Kidney (tissue), 14 donors: ENCODE measurements around the gene SMG6. TPM values are rescaled to one million over a fixed set of nuclear protein-coding genes. Genes with fewer than 3 reads are reported as not detected.
"Not testable (repeated sequence)": the region's sequence is repeated elsewhere in the genome, so short reads cannot be mapped to it uniquely, and the experiment has no call there.

Experiments
- DNase-seq, 5 donors: peaks; one replicate each; pipeline ENCODE4 v3.0.0-alpha.2; 2013 to 2020
- FAIRE-seq: peaks from 2 replicates; lab custom pipeline; 2012; peaks lifted over from hg19 to GRCh38; lab: Jason Lieb, UNC
- H3K27ac ChIP-seq, 2 donors: one replicate each; pipeline ENCODE4 v1.7.0; 2013; ENCODE audit warnings: low read depth in 2 of 2, low read length in 2 of 2, inconsistent platforms in 1 of 2
- H3K27me3 ChIP-seq: one replicate; pipeline ENCODE4 v1.7.1; 2013; ENCODE audit warnings: low read length, inconsistent platforms; ENCODE audit not compliant: control insufficient read depth, insufficient read depth
- H3K36me3 ChIP-seq, 3 donors: one replicate each; pipeline versions ENCODE4 v1.7.0 to v1.7.1; 2013; ENCODE audit warnings: low read length in 3 of 3, control low read depth in 1 of 3, inconsistent platforms in 1 of 3; ENCODE audit not compliant: insufficient read depth in 3 of 3, control insufficient read depth in 2 of 3
- H3K4me1 ChIP-seq, 3 donors: one replicate each; pipeline versions ENCODE4 v1.7.0 to v1.7.1; 2013; ENCODE audit warnings: low read length in 3 of 3, inconsistent platforms in 1 of 3, low read depth in 1 of 3; ENCODE audit not compliant: control insufficient read depth in 2 of 3, insufficient read depth in 2 of 3
- H3K4me3 ChIP-seq, 3 donors: one replicate each; pipeline versions ENCODE4 v1.7.0 to v1.8.1; 2013; ENCODE audit warnings: low read length in 3 of 3, control low read depth in 1 of 3, inconsistent platforms in 1 of 3
- H3K9ac ChIP-seq, 3 donors: one replicate each; pipeline versions ENCODE4 v1.7.0 to v1.7.1; 2013; ENCODE audit warnings: low read length in 3 of 3, control low read depth in 1 of 3, inconsistent platforms in 1 of 3
- H3K9me3 ChIP-seq, 3 donors: one replicate each; pipeline versions ENCODE4 v1.7.0 to v1.7.1; 2013; ENCODE audit warnings: low read length in 3 of 3, control low read depth in 1 of 3, inconsistent platforms in 1 of 3; ENCODE audit not compliant: control insufficient read depth in 2 of 3, insufficient read depth in 1 of 3
- intact Hi-C: fragments of 100-400 bp; cut with DNase I; formaldehyde crosslinking; loops from one replicate; pipeline ENCODE4 v1.11.1; 2022
- polyA plus RNA-seq: library from polyadenylated mRNA; stranded (reverse); fragments of 350-450 nt; fragmentation: Illumina TruSeq; extraction: RNeasy Lipid Tissue Mini Kit (QIAGEN cat#74804); gene quantifications from one replicate; pipeline ENCODE4 v1.2.3, GENCODE V29; 2014; ENCODE audit warnings: low read depth, low replicate concordance; ENCODE audit not compliant: insufficient read depth
- total RNA-seq: library from RNA; stranded (reverse); fragmentation: NEBNext Ultra II Directional; extraction: Animal tissue kit (Norgen Biotek cat#: 25700); gene quantifications from one replicate; pipeline ENCODE4 v1.2.1, GENCODE V29; 2021
- TF ChIP-seq, protein P1 (sequence below): IDR thresholded peaks from 3 replicates; pipeline ENCODE4 v1.5.1; 2012; ENCODE audit warnings: mild to moderate bottlenecking, moderate library complexity, borderline replicate concordance; ENCODE audit not compliant: insufficient read depth; ENCODE audit errors: extremely low read depth
- donor health status: control.
- donor health status: control.
- donor health status: control.
- donor health status: control.
- donor health status: control.
- donor health status: DM: yes; HTN: yes; CAD: no.
- donor health status: Normal renal cell carcinoma (clear cell type).

SMG6 gene
- total and polyA plus RNA-seq, 2 donors from 2014 or later = 20.6 to 37.3 TPM

GRCh38 chr17:2202996-2203575, 100.5 kb downstream of the SMG6 start:
- no peak overlapping the region for H3K9ac ChIP-seq
- H3K27ac ChIP-seq = no peak overlapping the region
- TF ChIP-seq, protein P1, sequence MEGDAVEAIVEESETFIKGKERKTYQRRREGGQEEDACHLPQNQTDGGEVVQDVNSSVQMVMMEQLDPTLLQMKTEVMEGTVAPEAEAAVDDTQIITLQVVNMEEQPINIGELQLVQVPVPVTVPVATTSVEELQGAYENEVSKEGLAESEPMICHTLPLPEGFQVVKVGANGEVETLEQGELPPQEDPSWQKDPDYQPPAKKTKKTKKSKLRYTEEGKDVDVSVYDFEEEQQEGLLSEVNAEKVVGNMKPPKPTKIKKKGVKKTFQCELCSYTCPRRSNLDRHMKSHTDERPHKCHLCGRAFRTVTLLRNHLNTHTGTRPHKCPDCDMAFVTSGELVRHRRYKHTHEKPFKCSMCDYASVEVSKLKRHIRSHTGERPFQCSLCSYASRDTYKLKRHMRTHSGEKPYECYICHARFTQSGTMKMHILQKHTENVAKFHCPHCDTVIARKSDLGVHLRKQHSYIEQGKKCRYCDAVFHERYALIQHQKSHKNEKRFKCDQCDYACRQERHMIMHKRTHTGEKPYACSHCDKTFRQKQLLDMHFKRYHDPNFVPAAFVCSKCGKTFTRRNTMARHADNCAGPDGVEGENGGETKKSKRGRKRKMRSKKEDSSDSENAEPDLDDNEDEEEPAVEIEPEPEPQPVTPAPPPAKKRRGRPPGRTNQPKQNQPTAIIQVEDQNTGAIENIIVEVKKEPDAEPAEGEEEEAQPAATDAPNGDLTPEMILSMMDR = no peak

DNA sequence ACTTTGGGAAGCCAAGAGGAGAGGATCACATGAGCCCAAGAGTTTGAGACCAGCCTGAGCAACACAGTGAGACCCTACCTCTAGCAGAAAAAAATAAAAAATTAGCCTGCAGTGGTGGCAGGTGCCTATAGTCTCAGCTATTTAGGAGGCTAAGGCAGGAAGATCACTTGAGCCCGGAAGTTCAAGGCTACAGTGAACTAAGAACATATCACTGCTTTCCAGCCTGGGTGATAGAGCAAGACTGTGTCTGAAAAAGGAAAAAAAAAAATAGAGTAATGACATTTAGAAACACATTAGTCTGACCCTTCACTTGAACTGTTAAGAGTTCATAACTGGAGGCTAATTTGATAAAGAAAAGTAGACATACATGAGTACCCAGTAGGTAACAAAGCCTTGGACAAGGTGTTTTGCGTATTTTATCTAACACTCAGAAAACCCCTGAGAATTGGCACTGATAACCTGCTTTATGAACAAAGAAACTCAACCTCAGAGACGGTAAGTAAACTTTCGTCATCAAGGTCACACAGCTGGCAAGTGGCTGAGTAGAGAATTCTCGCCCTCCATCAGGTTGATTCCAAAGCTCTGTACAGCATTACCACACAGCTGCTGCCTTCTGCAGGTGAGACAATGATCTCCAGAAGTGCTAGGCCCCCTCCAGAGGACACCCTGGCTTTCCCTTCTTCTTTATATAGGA, 101.1 kb downstream of the SMG6 start:
- Histone ChIP-seq H3K27ac (no peak overlapping the region), H3K27me3 (no peaks in the 10 kb centered on the region), H3K4me1 (no peaks in the 10 kb centered on the region), H3K4me3 (no peak overlapping the region), H3K36me3 (no peaks in the 10 kb centered on the region), H3K9me3 (no peaks in the 10 kb centered on the region), H3K9ac (no peak overlapping the region)
- TF ChIP-seq, protein P1 = no peak
- intact Hi-C loops = no loop called here
- no peak for DNase-seq
- FAIRE-seq = no peak

More at GRCh38 chr17:2202996-2203575, 100.5 kb downstream of the SMG6 start:
- no peak for DNase-seq
- no peaks in the 10 kb centered on the region for H3K4me1 ChIP-seq
- no peaks in the 10 kb centered on the region for H3K9me3 ChIP-seq
- H3K36me3 ChIP-seq = no peaks in the 10 kb centered on the region
- intact Hi-C loops = no loop called here
- no peaks in the 10 kb centered on the region for H3K27me3 ChIP-seq
- H3K4me3 ChIP-seq = no peak overlapping the region
- no peak for FAIRE-seq

DNA sequence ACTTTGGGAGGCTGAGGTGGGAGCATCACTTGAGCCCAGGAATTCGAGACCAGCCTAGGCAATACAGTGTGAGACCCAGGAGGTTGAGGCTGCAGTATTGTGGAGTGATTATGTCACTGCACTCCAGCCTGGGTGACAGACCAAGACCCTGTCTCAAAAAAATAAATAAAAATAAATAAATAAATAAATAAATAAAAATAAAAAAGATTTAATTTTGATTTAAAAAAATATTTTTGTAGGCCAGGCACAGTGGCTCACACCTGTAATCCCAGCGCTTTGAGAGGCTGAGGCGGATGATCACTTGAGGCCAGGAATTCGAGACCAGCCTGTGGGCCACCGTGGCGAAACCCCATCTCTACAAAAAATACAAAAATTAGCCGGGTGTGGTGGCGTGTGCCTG, 104.2 kb downstream of the SMG6 start:
- H3K9me3 ChIP-seq, H3K9ac ChIP-seq, H3K4me3 ChIP-seq, FAIRE-seq, H3K27ac ChIP-seq, H3K27me3 ChIP-seq, intact Hi-C loops, H3K4me1 ChIP-seq, H3K36me3 ChIP-seq, DNase-seq: not testable (repeated sequence)

DNA sequence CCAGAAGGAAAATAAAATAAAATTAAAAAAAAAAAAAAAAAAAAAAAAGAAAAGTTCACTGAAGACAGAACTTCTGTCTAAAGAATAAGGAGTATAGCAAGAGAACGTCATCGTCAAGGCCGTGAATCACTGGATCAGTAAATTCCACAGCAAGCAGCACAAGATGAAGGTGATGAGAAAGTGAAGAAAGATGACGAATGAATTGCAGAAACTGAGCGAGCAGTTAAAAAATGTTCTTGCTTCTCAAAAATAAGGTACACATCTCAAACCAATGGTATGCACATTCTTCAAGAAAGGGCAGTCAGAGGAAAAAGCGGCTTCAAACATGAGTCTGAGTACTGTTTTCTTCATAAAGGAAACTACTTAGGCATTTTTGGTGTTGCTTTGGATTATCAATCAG, 104.7 kb downstream of the SMG6 start:
- Histone ChIP-seq H3K9ac (no peak overlapping the region), H3K36me3 (peaks cover 0 to 2% (median 0%) of the 10 kb centered on the region in 3 donors), H3K4me1 (no peaks in the 10 kb centered on the region), H3K27me3 (no peaks in the 10 kb centered on the region), H3K27ac (no peak overlapping the region), H3K4me3 (no peak overlapping the region), H3K9me3 (no peaks in the 10 kb centered on the region)
- TF ChIP-seq, protein P1 = no peak
- intact Hi-C loops = no loop called here
- DNase-seq = no peak
- no peak for FAIRE-seq
